Embryonic facial prominence (tissue), 1 donor: Measurements from ENCODE around the gene GNA12.

Source experiments
- DNase-seq: peaks from one replicate; pipeline ENCODE4 v3.0.0-alpha.2; 2016; ENCODE audit errors: extremely low spot score

Gene GNA12

GRCh38 chr7:2802504-2803341 lies 41.4 kb downstream of the GNA12 start:
- DNase-seq: no peak

- DNase-seq: no peak
These were observed 42.0 kb downstream of the GNA12 start for GRCh38 chr7:2802101-2802500.

GRCh38 chr7:2800931-2801688 lies 43.0 kb downstream of the GNA12 start:
- no peak for DNase-seq

GRCh38 chr7:2800220-2800930 lies 43.7 kb downstream of the GNA12 start:
- DNase-seq: no peak

- no peak for DNase-seq
These were observed 44.9 kb downstream of the GNA12 start for GRCh38 chr7:2799253-2799652.

GRCh38 chr7:2798669-2799068 lies 45.4 kb downstream of the GNA12 start:
- no peak for DNase-seq

- no peak for DNase-seq
These were observed 47.5 kb downstream of the GNA12 start for GRCh38 chr7:2796358-2797352.

GRCh38 chr7:2795906-2796305 lies 48.2 kb downstream of the GNA12 start:
- no peak for DNase-seq

- DNase-seq: no peak
These were observed 49.1 kb downstream of the GNA12 start for GRCh38 chr7:2794836-2795636.

GRCh38 chr7:2792856-2793487 lies 51.1 kb downstream of the GNA12 start:
- DNase-seq: no peak

GRCh38 chr7:2792235-2792634 lies 51.9 kb downstream of the GNA12 start:
- DNase-seq: no peak

- DNase-seq: no peak
These were observed 52.7 kb downstream of the GNA12 start for GRCh38 chr7:2791390-2791789.

GRCh38 chr7:2787251-2787951 lies 56.7 kb downstream of the GNA12 start:
- no peak for DNase-seq

- DNase-seq: no peak
These were observed 57.4 kb downstream of the GNA12 start for GRCh38 chr7:2786607-2787116.

- no peak for DNase-seq
These were observed 59.0 kb downstream of the GNA12 start for GRCh38 chr7:2785071-2785500.

GRCh38 chr7:2782565-2782964 lies 61.5 kb downstream of the GNA12 start:
- DNase-seq: no peak

GRCh38 chr7:2782121-2782520 lies 62.0 kb downstream of the GNA12 start:
- no peak for DNase-seq

- no peak for DNase-seq
These were observed 62.5 kb downstream of the GNA12 start for GRCh38 chr7:2781636-2782035.

GRCh38 chr7:2779051-2779450 lies 65.1 kb downstream of the GNA12 start:
- no peak for DNase-seq
